NCI-H2107 treated with DMSO at 0.1 percent for 48 hours (cell line): ENCODE data around the gene VWA1.
"Not testable (repeated sequence)": the region's sequence is repeated elsewhere in the genome, so short reads cannot be mapped to it uniquely, and the experiment has no call there.

Experiments used
- DNase-seq: peaks from one replicate; lab custom pipeline; 2025; ENCODE audit not compliant: unreplicated experiment; lab: John Stamatoyannopoulos, UW

The VWA1 gene

GRCh38 chr1:1434824-1435105 lies 725 bp upstream of the VWA1 start:
- DNase-seq, result no peak

GRCh38 chr1:1435911-1436629 lies 580 bp downstream of the VWA1 start:
- DNase-seq, result no peak

- DNase-seq, result no peak
Observed at GRCh38 chr1:1436630-1437032, 1.1 kb downstream of the VWA1 start.

- DNase-seq, result no peak
Observed at GRCh38 chr1:1437033-1437903, 1.8 kb downstream of the VWA1 start.

GRCh38 chr1:1437904-1438376 lies 2.5 kb downstream of the VWA1 start:
- DNase-seq, result no peak

GRCh38 chr1:1438531-1439381 lies 3.3 kb downstream of the VWA1 start:
- no peak for DNase-seq

GRCh38 chr1:1439546-1440261 lies 4.2 kb downstream of the VWA1 start:
- no peak for DNase-seq

- no peak for DNase-seq
Observed at GRCh38 chr1:1440262-1441001, 4.9 kb downstream of the VWA1 start.

GRCh38 chr1:1441002-1441888 lies 5.8 kb downstream of the VWA1 start:
- DNase-seq, result no peak

GRCh38 chr1:1442069-1442770 lies 6.7 kb downstream of the VWA1 start:
- DNase-seq, result no peak

- not testable (repeated sequence) for DNase-seq
Observed at GRCh38 chr1:1446631-1447030, 11.1 kb downstream of the VWA1 start.

- DNase-seq, result no peak
Observed at GRCh38 chr1:1449099-1449739, 13.7 kb downstream of the VWA1 start, which contains the start of gene ATAD3C. Gene ATAD3C (plus strand): TSS chr1:1449689. CDS start chr1:1450684, 995 bp downstream.

GRCh38 chr1:1450616-1451015 lies 15.1 kb downstream of the VWA1 start:
- not testable (repeated sequence) for DNase-seq

- no peak for DNase-seq
Observed at GRCh38 chr1:1451696-1452364, 16.3 kb downstream of the VWA1 start.

- not testable (repeated sequence) for DNase-seq
Observed at GRCh38 chr1:1452365-1452739, 16.9 kb downstream of the VWA1 start.

GRCh38 chr1:1452882-1453281 lies 17.4 kb downstream of the VWA1 start:
- DNase-seq, result no peak

- DNase-seq, result not testable (repeated sequence)
Observed at GRCh38 chr1:1454286-1455056, 19.0 kb downstream of the VWA1 start.
